ENCODE results near the gene ARF4.

Gene ARF4

GRCh38 chr3:57555306-57555705 lies 41.8 kb downstream of the ARF4 start:
- H3K4me1 ChIP-seq (ENCODE audit: control insufficient read depth, insufficient read depth, low read length) = 0 out of 2 replicates have a peak, but pooled peaks cover 6% of the 10 kb centered on the region
- peaks cover 7% of the 10 kb centered on the region for H3K36me3 ChIP-seq (ENCODE audit: control insufficient read depth, insufficient read depth, low read length)
- no peak overlapping the region for H3K27ac ChIP-seq (ENCODE audit: low read depth, low read length)

GRCh38 chr3:57546616-57547015 lies 50.5 kb downstream of the ARF4 start:
- Histone ChIP-seq H3K4me1 (ENCODE audit: control insufficient read depth, insufficient read depth, low read length) (peaks cover 7% of the 10 kb centered on the region; the same call in 1 of the 2 replicates), H3K36me3 (ENCODE audit: control insufficient read depth, insufficient read depth, low read length) (no peaks in the 10 kb centered on the region), H3K9me3 (ENCODE audit: control insufficient read depth, insufficient read depth, low read depth, low read length) (no peaks in the 10 kb centered on the region), H3K27ac (ENCODE audit: low read depth, low read length) (no peak overlapping the region), H3K9ac (ENCODE audit: low read length) (no peak overlapping the region), H3K4me3 (ENCODE audit: low read depth, low read length) (no peak overlapping the region), H3K27me3 (ENCODE audit: control insufficient read depth, insufficient read depth, low read length) (no peaks in the 10 kb centered on the region)

More at GRCh38 chr3:57555306-57555705, 41.8 kb downstream of the ARF4 start:
- H3K27me3 ChIP-seq (ENCODE audit: control insufficient read depth, insufficient read depth, low read length) = no peaks in the 10 kb centered on the region; the same call in 1 of the 2 replicates
- H3K9me3 ChIP-seq (ENCODE audit: control insufficient read depth, insufficient read depth, low read depth, low read length) = no peaks in the 10 kb centered on the region
- peak overlapping the region; percentile 89 for H3K9ac ChIP-seq (ENCODE audit: low read length)
- peak overlapping the region; percentile 90 for H3K4me3 ChIP-seq (ENCODE audit: low read depth, low read length)

- Histone ChIP-seq H3K4me3 (ENCODE audit: low read depth, low read length) (no peak overlapping the region), H3K9me3 (ENCODE audit: control insufficient read depth, insufficient read depth, low read depth, low read length) (no peaks in the 10 kb centered on the region), H3K27ac (ENCODE audit: low read depth, low read length) (no peak overlapping the region), H3K9ac (ENCODE audit: low read length) (no peak overlapping the region), H3K36me3 (ENCODE audit: control insufficient read depth, insufficient read depth, low read length) (no peaks in the 10 kb centered on the region), H3K4me1 (ENCODE audit: control insufficient read depth, insufficient read depth, low read length) (peaks cover 7% of the 10 kb centered on the region; the same call in 1 of the 2 replicates), H3K27me3 (ENCODE audit: control insufficient read depth, insufficient read depth, low read length) (no peaks in the 10 kb centered on the region)
Observed at GRCh38 chr3:57545636-57546268, 51.4 kb downstream of the ARF4 start.

GRCh38 chr3:57544181-57545125 lies 52.7 kb downstream of the ARF4 start, which contains the start of gene DNAH12:
TSS of gene DNAH12 (minus strand) at chr3:57544344. CDS start at chr3:57542870, 1,474 bp downstream.
- Histone ChIP-seq H3K27ac (ENCODE audit: low read depth, low read length) (no peak within 1 kb of the TSS), H3K4me1 (ENCODE audit: control insufficient read depth, insufficient read depth, low read length) (peaks cover 7% of the 10 kb centered on the region; the same call in 1 of the 2 replicates), H3K4me3 (ENCODE audit: low read depth, low read length) (peak within 1 kb of the TSS; percentile 29)

DNA sequence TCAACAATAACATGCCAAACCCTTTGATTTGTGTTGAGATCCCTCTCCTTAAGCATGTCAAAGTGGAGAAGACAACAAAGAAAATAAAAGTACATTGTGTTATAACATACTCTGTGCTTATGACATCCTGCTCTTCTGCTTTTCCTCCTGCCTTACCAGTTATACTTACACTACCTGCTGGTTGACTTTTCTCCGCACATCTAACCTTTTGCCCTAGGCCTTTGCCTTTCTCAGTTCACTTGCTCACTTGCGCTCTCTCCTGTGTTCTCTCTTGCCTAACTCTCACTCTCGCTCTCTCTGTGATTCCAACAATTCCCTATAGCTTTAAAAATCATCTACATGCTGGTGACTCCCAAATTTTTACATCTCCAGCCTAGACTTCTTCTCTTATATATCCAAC lies 58.7 kb downstream of the ARF4 start:
- Histone ChIP-seq H3K4me1 (ENCODE audit: control insufficient read depth, insufficient read depth, low read length) (no peaks in the 10 kb centered on the region), H3K36me3 (ENCODE audit: control insufficient read depth, insufficient read depth, low read length) (no peaks in the 10 kb centered on the region), H3K27ac (ENCODE audit: low read depth, low read length) (no peak overlapping the region), H3K27me3 (ENCODE audit: control insufficient read depth, insufficient read depth, low read length) (no peaks in the 10 kb centered on the region), H3K9ac (ENCODE audit: low read length) (no peak overlapping the region), H3K9me3 (ENCODE audit: control insufficient read depth, insufficient read depth, low read depth, low read length) (no peaks in the 10 kb centered on the region), H3K4me3 (ENCODE audit: low read depth, low read length) (no peak overlapping the region)

More at GRCh38 chr3:57544181-57545125, 52.7 kb downstream of the ARF4 start, which contains the start of gene DNAH12:
- Histone ChIP-seq H3K36me3 (ENCODE audit: control insufficient read depth, insufficient read depth, low read length) (no peaks in the 10 kb centered on the region), H3K9me3 (ENCODE audit: control insufficient read depth, insufficient read depth, low read depth, low read length) (no peaks in the 10 kb centered on the region), H3K27me3 (ENCODE audit: control insufficient read depth, insufficient read depth, low read length) (no peaks in the 10 kb centered on the region), H3K9ac (ENCODE audit: low read length) (no peak within 1 kb of the TSS)

DNA sequence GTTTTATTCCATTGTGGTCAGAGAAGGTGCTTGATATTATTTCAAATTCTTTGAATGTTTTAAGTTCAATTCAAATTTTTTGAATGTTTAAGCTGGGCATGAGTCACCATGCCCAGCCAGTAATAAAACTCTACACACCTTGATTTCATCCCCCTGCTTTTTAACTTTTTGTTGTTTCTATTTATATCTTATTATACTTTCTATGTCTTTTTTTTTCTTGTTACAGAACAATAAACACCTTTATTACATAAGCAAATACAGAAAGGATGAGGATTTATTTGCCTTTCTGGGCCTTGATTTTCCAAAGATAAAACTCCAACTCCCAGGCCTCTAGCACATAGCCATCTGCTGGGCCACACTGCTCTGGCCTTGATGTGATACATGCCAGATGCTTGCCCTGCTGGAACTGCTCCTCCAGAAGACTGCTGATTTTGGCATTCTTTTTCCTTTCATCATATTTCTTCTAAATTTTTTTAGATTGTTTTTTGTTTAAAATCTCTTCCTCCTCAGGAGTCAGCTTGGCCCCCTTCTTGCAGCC lies 67.0 kb downstream of the ARF4 start:
- Histone ChIP-seq H3K27ac (ENCODE audit: low read depth, low read length) (no peak overlapping the region), H3K27me3 (ENCODE audit: control insufficient read depth, insufficient read depth, low read length) (no peaks in the 10 kb centered on the region), H3K9me3 (ENCODE audit: control insufficient read depth, insufficient read depth, low read depth, low read length) (no peaks in the 10 kb centered on the region), H3K36me3 (ENCODE audit: control insufficient read depth, insufficient read depth, low read length) (no peaks in the 10 kb centered on the region), H3K4me3 (ENCODE audit: low read depth, low read length) (no peak overlapping the region), H3K9ac (ENCODE audit: low read length) (no peak overlapping the region), H3K4me1 (ENCODE audit: control insufficient read depth, insufficient read depth, low read length) (no peaks in the 10 kb centered on the region)

Data from HUES6 (cell line).